Upper lobe of right lung (tissue), 1 donor: ENCODE data around the gene CCDC18. TPM values are rescaled to one million over a fixed set of nuclear protein-coding genes. Genes with fewer than 3 reads are reported as not detected.

Experiments used
- ATAC-seq: fragments of 200-7000 bp; cut with Tn5 transposase; one replicate; pipeline ENCODE4 v1.9.1; 2020; ENCODE audit warnings: mild to moderate bottlenecking, moderate library complexity
- DNase-seq: peaks from one replicate; pipeline ENCODE4 v3.0.0-alpha.2; 2020
- H3K27ac ChIP-seq: fragments of 200-600 bp; one replicate; pipeline ENCODE4 v1.8.0; 2022
- H3K27me3 ChIP-seq: fragments of 200-600 bp; one replicate; pipeline ENCODE4 v1.8.0; 2022; ENCODE audit warnings: mild to moderate bottlenecking
- H3K36me3 ChIP-seq: fragments of 200-600 bp; one replicate; pipeline ENCODE4 v1.8.0; 2022
- H3K4me1 ChIP-seq: fragments of 200-600 bp; one replicate; pipeline ENCODE4 v1.8.0; 2022
- H3K4me3 ChIP-seq: fragments of 200-600 bp; one replicate; pipeline ENCODE4 v1.8.0; 2022; ENCODE audit warnings: mild to moderate bottlenecking
- H3K9me3 ChIP-seq: fragments of 200-600 bp; one replicate; pipeline ENCODE4 v1.8.0; 2022
- intact Hi-C: fragments of 100-400 bp; cut with DNase I; formaldehyde crosslinking; loops from one replicate; pipeline ENCODE4 v1.11.0; 2022
- total RNA-seq: library from RNA; stranded (reverse); fragmentation: NEBNext Ultra II Directional; extraction: Animal tissue kit (Norgen Biotek cat#: 25700); gene quantifications from one replicate; pipeline ENCODE4 v1.2.1, GENCODE V29; 2021
- TF ChIP-seq, protein P1 (sequence below): fragments of 200-600 bp; IDR thresholded peaks from one replicate; pipeline ENCODE4 v1.8.0; 2022; ENCODE audit warnings: antibody characterized with exemption
- donor health status: DM: no; HTN: yes; CAD: no; lungs with severe emphysema.

Gene CCDC18
- total RNA-seq, 1 donor from 2014 or later = 3.1 TPM

DNA sequence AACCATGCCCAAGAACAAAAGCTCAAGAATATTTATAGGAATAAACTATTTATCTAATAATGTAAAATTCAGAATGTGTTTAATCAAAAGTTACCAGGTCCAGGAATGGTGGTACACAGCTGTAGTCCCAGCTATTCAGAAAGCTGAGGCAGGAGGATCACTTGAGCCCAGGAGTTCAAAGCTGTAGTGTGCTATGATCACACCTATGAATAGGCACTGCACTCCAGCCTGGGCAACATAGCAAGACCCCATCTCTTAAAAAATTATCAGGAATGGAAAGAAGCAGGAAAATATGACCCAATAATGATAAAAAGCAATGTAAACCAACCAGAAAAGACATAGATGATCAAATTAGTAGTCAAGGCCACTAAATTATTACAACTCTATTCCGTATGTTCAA is 103.0 kb downstream of the CCDC18 start:
- DNase-seq = no peak
- no peaks in the 10 kb centered on the region for H3K9me3 ChIP-seq
- no peak overlapping the region for H3K27ac ChIP-seq
- no peak for ATAC-seq
- intact Hi-C loops = no loop called here
- no peak overlapping the region for H3K4me3 ChIP-seq
- no peaks in the 10 kb centered on the region for H3K36me3 ChIP-seq
- TF ChIP-seq, protein P1, sequence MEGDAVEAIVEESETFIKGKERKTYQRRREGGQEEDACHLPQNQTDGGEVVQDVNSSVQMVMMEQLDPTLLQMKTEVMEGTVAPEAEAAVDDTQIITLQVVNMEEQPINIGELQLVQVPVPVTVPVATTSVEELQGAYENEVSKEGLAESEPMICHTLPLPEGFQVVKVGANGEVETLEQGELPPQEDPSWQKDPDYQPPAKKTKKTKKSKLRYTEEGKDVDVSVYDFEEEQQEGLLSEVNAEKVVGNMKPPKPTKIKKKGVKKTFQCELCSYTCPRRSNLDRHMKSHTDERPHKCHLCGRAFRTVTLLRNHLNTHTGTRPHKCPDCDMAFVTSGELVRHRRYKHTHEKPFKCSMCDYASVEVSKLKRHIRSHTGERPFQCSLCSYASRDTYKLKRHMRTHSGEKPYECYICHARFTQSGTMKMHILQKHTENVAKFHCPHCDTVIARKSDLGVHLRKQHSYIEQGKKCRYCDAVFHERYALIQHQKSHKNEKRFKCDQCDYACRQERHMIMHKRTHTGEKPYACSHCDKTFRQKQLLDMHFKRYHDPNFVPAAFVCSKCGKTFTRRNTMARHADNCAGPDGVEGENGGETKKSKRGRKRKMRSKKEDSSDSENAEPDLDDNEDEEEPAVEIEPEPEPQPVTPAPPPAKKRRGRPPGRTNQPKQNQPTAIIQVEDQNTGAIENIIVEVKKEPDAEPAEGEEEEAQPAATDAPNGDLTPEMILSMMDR = no peak
- H3K27me3 ChIP-seq = no peaks in the 10 kb centered on the region
- H3K4me1 ChIP-seq = no peaks in the 10 kb centered on the region

DNA sequence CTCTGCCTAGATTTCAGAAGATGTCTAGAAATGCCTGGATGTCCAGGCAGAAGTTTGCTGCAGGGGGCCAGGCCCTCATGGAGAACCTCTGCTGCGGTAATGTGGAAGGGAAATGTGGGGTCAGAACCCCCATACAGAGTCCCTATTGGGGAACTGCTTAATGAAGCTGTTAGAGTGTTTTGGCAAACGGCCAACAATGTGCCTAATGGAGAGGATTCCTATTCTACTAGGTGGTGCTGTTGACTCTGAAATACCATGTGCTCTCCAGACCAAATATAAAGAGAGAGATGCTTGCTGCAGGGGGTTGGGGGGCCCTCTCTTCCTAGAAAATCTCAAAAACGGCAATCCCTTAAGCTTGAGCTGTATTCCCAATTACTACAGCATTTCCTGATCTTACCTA is 108.0 kb downstream of the CCDC18 start:
- no peaks in the 10 kb centered on the region for H3K4me1 ChIP-seq
- TF ChIP-seq, protein P1 = no peak
- intact Hi-C loops = no loop called here
- no peak overlapping the region for H3K27ac ChIP-seq
- no peaks in the 10 kb centered on the region for H3K27me3 ChIP-seq
- no peak overlapping the region for H3K4me3 ChIP-seq
- no peaks in the 10 kb centered on the region for H3K9me3 ChIP-seq
- H3K36me3 ChIP-seq = no peaks in the 10 kb centered on the region
- DNase-seq = no peak
- no peak for ATAC-seq

DNA sequence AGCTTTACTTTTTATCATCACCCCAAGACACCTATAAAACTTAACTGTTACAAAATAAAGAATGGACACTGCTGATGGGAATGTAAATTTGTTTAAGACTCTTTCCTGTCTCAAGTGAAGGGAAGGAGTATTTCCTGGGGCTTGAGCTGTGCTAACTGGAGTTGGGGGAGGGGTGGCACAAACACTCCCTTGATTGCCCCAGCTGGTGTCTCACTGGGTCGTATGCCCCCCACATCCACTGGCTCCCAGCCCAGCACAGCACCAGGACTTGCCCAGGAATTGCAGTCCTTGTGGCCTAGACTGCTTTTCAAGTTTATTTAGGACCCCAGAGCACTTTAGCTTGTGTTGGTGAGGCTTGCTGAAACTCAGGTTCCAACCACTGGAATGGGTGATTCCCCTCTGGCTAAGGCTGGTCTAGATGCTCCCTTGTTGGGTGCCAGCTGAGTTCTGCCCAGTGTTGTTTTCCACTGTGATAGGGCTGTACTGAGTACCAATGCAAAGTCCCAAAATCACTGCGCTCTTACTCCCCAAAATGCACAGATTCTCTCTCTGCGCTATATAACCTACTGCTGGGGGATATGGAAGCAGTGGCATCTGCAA is 116.1 kb downstream of the CCDC18 start:
- H3K4me3 ChIP-seq = no peak overlapping the region
- TF ChIP-seq, protein P1 = no peak
- no peaks in the 10 kb centered on the region for H3K27me3 ChIP-seq
- H3K27ac ChIP-seq = no peak overlapping the region
- H3K9me3 ChIP-seq = no peaks in the 10 kb centered on the region
- intact Hi-C loops = no loop called here
- H3K4me1 ChIP-seq = no peaks in the 10 kb centered on the region
- no peaks in the 10 kb centered on the region for H3K36me3 ChIP-seq
- ATAC-seq (no peak), DNase-seq (no peak)

DNA sequence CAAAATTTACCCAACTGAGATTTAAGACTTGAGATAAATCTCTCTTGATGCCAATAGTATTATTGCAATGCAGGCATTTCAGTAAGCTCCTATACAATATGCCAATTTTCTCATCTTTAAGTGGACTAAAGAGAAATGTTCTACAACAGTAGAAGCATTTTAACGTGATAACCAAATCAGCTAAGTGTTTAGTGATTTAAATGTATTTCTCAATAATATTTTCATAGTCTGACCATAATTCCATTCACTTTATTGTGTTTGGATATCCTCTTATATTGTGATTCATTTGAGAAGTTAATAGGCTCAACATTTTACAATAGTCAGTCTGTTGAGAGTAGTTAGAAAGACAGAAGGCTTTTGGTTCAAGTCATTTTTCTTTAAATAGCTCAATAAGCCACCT is 120.6 kb downstream of the CCDC18 start:
- H3K4me1 ChIP-seq = no peaks in the 10 kb centered on the region
- TF ChIP-seq, protein P1 = no peak
- H3K9me3 ChIP-seq = no peaks in the 10 kb centered on the region
- H3K27ac ChIP-seq = no peak overlapping the region
- no peaks in the 10 kb centered on the region for H3K36me3 ChIP-seq
- no peaks in the 10 kb centered on the region for H3K27me3 ChIP-seq
- no peak overlapping the region for H3K4me3 ChIP-seq
- intact Hi-C loops = no loop called here
- ATAC-seq (no peak), DNase-seq (no peak)

DNA sequence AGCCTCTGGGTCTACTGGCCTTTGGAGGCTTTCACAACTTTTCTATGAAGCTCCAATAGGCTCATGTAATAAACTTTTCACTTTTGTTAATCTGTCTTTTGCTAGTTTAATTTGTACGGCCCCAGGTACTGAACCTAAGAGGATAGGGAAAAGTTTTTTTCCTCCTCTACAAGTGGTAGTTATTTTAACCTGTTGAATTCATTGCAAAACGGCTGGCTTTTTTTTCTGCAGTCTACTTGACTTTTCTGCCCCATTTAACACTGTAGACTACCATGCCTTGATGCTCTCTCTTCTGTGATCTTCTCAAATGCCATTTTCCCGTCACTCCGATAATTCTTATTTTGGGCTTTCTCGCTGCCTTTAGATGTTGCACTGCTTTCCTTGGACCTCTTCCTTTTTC is 121.6 kb downstream of the CCDC18 start:
- intact Hi-C loops = no loop called here
- ATAC-seq (no peak), DNase-seq (no peak)
- H3K36me3 ChIP-seq = no peaks in the 10 kb centered on the region
- H3K4me3 ChIP-seq = no peak overlapping the region
- H3K27ac ChIP-seq = no peak overlapping the region
- TF ChIP-seq, protein P1 = no peak
- H3K9me3 ChIP-seq = no peaks in the 10 kb centered on the region
- no peaks in the 10 kb centered on the region for H3K27me3 ChIP-seq
- no peaks in the 10 kb centered on the region for H3K4me1 ChIP-seq

DNA sequence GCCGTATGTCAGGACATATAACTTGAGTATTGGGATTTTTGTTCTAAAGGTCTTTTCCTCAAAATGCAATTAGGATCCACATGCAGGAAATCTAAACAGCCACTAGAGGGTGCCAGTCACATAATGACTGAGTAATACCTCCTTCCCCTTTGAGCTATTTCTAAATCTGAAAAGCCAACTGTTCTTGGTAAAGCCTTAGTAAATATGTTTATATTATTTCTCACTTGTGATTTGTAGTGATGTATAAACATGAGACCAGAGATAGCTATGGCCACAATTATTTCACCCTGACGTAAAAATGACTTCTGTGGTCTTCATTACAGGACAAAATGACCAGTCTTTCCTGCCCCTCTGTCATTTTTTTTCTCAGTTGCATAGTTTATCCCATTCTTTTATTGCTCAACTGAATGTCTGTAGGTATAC is 124.2 kb downstream of the CCDC18 start:
- no peak overlapping the region for H3K4me3 ChIP-seq
- DNase-seq (no peak), ATAC-seq (peak; percentile 89)
- no peak overlapping the region for H3K27ac ChIP-seq
- TF ChIP-seq, protein P1 = peak; percentile 96
- H3K36me3 ChIP-seq = no peaks in the 10 kb centered on the region
- H3K9me3 ChIP-seq = no peaks in the 10 kb centered on the region
- intact Hi-C loops = no loop called here
- no peaks in the 10 kb centered on the region for H3K27me3 ChIP-seq
- H3K4me1 ChIP-seq = no peaks in the 10 kb centered on the region
